Measurements from ENCODE around the gene HIVEP1.

DNA sequence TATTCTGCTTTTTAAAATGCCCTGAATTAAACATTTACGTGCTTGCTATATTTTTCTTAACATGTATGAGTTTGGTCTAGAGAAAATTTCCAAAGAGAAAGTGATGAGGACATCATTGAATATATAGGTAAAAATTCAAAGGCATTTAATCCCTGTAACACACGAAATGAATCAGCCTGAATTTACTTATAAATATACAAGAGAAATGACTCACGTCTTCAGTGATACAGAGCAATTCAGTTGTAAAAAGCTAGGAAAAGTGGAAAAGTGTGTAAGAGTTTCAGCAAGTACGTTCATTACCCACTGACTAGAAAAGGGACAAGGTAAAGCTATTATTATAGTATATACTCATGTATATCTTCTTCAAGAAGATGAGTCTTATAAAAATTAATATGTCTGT is 124.8 kb downstream of the HIVEP1 start:
- no peak for TF ChIP-seq POLR2A (IDR thresholded peaks at IDR 0.05; ENCODE audit: control extremely low read depth in 1 of 2, low read depth in 2 of 2, low read length in 2 of 2)
- TF ChIP-seq, protein P1, sequence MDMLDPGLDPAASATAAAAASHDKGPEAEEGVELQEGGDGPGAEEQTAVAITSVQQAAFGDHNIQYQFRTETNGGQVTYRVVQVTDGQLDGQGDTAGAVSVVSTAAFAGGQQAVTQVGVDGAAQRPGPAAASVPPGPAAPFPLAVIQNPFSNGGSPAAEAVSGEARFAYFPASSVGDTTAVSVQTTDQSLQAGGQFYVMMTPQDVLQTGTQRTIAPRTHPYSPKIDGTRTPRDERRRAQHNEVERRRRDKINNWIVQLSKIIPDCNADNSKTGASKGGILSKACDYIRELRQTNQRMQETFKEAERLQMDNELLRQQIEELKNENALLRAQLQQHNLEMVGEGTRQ (IDR thresholded peaks at IDR 0.05; ENCODE audit: low read length) = no peak
- TF ChIP-seq POLR2AphosphoS5 (IDR thresholded peaks at IDR 0.05; ENCODE audit: low read depth, low read length) = no peak
- TF ChIP-seq TEAD4 (IDR thresholded peaks at IDR 0.05; ENCODE audit: low read depth, low read length) = no peak
- TF ChIP-seq KDM1A (IDR thresholded peaks at IDR 0.05; ENCODE audit: borderline replicate concordance, low read length) = no peak
